Thyroid gland (tissue), 4 donors: ENCODE data around the gene PTDSS2.

Experiments
- CTCF ChIP-seq, 6 experiments: fragments of 200-600 bp in 3 of 6; fragments of 450-650 bp in 3 of 6; sonication (generic) in 3 of 6; IDR thresholded peaks; one replicate each; pipeline ENCODE4 v1.5.1; 2016 to 2019; ENCODE audit warnings: antibody characterized with exemption in 6 of 6, mild to moderate bottlenecking in 2 of 6, inconsistent platforms in 1 of 6, moderate library complexity in 1 of 6
- POLR2A ChIP-seq, 2 donors: fragments of 450-650 bp; IDR thresholded peaks; one replicate each; pipeline ENCODE4 v1.6.1; 2017; ENCODE audit warnings: antibody characterized with exemption in 2 of 2, mild to moderate bottlenecking in 2 of 2, moderate library complexity in 1 of 2

DNA sequence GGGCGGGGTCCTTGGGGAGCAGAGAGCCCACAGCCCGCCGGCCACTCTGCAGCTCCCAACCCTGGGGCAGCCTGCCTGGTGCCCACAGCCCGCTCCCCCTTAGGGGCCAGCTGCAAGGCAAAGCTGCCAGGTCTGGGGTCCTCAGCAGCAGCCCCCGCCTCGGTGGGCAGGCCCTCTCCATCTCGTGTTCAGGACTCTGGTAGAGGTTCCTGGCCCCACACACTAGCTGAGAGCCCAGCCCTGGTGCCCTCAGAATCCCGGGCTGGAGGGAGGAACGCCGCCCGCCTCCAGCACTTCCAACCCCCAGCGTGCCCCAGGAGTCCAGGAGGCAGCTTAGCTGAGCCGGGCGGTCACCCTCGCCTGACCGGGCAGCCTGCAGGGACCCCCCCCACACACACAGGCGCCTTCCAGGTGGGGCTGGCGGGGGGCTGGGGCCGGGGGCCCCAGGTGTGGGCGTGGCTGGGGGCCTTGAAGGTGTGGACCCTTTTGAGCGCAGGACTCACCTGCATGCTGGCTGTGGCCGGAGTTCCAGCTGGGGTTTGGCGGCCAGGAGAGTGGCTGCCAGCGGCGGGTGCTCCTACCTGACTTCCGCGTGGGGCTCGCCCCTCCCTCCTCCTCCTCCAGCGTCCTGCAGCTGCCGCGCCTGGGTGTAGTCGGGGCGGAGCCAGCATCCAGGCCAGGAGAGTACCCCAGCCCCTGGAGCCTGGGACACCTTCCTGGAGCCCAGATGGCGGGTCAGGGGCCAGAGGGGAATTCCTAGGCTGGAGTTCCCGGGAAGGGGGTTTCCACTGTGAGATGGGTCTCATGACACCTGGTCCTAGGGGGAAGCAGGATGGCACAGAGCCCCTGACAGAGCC is 8.4 kb upstream of the PTDSS2 start, which contains the start of gene ANO9:
- TF ChIP-seq CTCF (IDR thresholded peaks at IDR 0.05) (no peak), POLR2A (IDR thresholded peaks at IDR 0.05) (peak in 1 of 2 donors; percentile 29)
